H1 (cell line): ENCODE results near the gene AFG1L. TPM values are rescaled to one million over a fixed set of nuclear protein-coding genes. Genes with fewer than 3 reads are reported as not detected.

ENCODE experiments used
- CTCF ChIA-PET: fragments of 300-600 bp; sonication (Branson Sonifier 250); formaldehyde crosslinking; loops from one replicate; lab custom pipeline; 2021; ENCODE audit not compliant: partially characterized antibody; lab: Charles Lee
- POLR2A ChIA-PET: fragments of 300-600 bp; sonication (Branson Sonifier 250); formaldehyde crosslinking; loops from one replicate; lab custom pipeline; 2021; ENCODE audit warnings: inconsistent platforms; ENCODE audit not compliant: partially characterized antibody; lab: Charles Lee
- DNase-seq, 2 experiments: peaks; one replicate each; pipeline versions ENCODE4 v3.0.0 to v3.0.0-alpha.2; 2010 to 2022; ENCODE audit warnings: low spot score in 2 of 2, low read depth in 1 of 2, mixed read lengths in 1 of 2
- FAIRE-seq: peaks from 2 replicates; lab custom pipeline; 2011; peaks lifted over from hg19 to GRCh38; lab: Jason Lieb, UNC
- H2AFZ ChIP-seq: 2 replicates; pipeline ENCODE4 v1.8.1; 2012; ENCODE audit warnings: low read length, inconsistent platforms
- H2AK5ac ChIP-seq: 2 replicates; pipeline ENCODE4 v1.6.1; 2013; ENCODE audit warnings: low read depth, low read length
- H2BK120ac ChIP-seq: replicated peaks from 2 replicates; pipeline ENCODE3; 2013; ENCODE audit warnings: low read depth, low read length, inconsistent platforms
- H2BK12ac ChIP-seq: 2 replicates; pipeline ENCODE4 v1.6.1; 2013; ENCODE audit warnings: low read depth, low read length
- H2BK15ac ChIP-seq: 2 replicates; pipeline ENCODE4 v1.6.1; 2013; ENCODE audit warnings: low read length
- H2BK20ac ChIP-seq: 2 replicates; pipeline ENCODE4 v1.6.1; 2013; ENCODE audit warnings: low read length
- H2BK5ac ChIP-seq: 2 replicates; pipeline ENCODE4 v1.6.1; 2013; ENCODE audit warnings: low read depth, low read length
- H3K14ac ChIP-seq: 2 replicates; pipeline ENCODE4 v1.6.1; 2013; ENCODE audit warnings: inconsistent platforms; ENCODE audit not compliant: insufficient read length
- H3K18ac ChIP-seq: 2 replicates; pipeline ENCODE4 v1.6.1; 2013; ENCODE audit warnings: low read length; ENCODE audit errors: extremely low read depth
- H3K23ac ChIP-seq: 2 replicates; pipeline ENCODE4 v1.6.1; 2013; ENCODE audit warnings: inconsistent platforms; ENCODE audit not compliant: insufficient read length
- H3K23me2 ChIP-seq: 2 replicates; pipeline ENCODE4 v1.6.1; 2013; ENCODE audit warnings: low read depth, low read length
- H3K27ac ChIP-seq: 2 replicates; pipeline ENCODE4 v1.6.1; 2011; ENCODE audit warnings: low read depth, low read length, inconsistent platforms
- H3K27me3 ChIP-seq, 4 experiments: replicated peaks in 1 of 4; 1 replicate in 1 of 4; 2 replicates in 3 of 4; pipeline versions ENCODE4 v1.6.1 to v1.8.1; 2011 to 2013; ENCODE audit warnings: low read length in 3 of 4, mild to moderate bottlenecking in 3 of 4, inconsistent platforms in 2 of 4, mixed read lengths in 2 of 4, moderate library complexity in 1 of 4; ENCODE audit not compliant: control insufficient read depth in 3 of 4, insufficient read depth in 3 of 4; ENCODE audit errors: extremely low read depth in 1 of 4
- H3K36me3 ChIP-seq, 4 experiments: 2 replicates each; pipeline versions ENCODE4 v1.6.1 to v1.8.1; 2011 to 2013; ENCODE audit warnings: mild to moderate bottlenecking in 4 of 4, low read length in 3 of 4, moderate library complexity in 2 of 4, control low read depth in 1 of 4, inconsistent platforms in 1 of 4; ENCODE audit not compliant: insufficient read depth in 4 of 4, control insufficient read depth in 2 of 4
- H3K4ac ChIP-seq: replicated peaks from 2 replicates; pipeline ENCODE3; 2013; ENCODE audit warnings: low read length, low read depth, mixed read lengths, inconsistent platforms; ENCODE audit not compliant: insufficient read length
- H3K4me1 ChIP-seq, 4 experiments: replicated peaks in 1 of 4; 1 replicate in 1 of 4; 2 replicates in 3 of 4; pipeline versions ENCODE4 v1.6.1 to v1.8.1; 2011 to 2013; ENCODE audit warnings: low read length in 3 of 4, inconsistent platforms in 2 of 4, mixed read lengths in 1 of 4; ENCODE audit not compliant: insufficient read depth in 4 of 4, control insufficient read depth in 3 of 4
- H3K4me2 ChIP-seq, 2 experiments: 2 replicates each; pipeline versions ENCODE4 v1.6.1 to v1.8.1; 2011 to 2013; ENCODE audit warnings: low read depth in 2 of 2, low read length in 2 of 2, control low read depth in 1 of 2, inconsistent platforms in 1 of 2, mild to moderate bottlenecking in 1 of 2; ENCODE audit not compliant: insufficient read depth in 1 of 2
- H3K4me3 ChIP-seq, 4 experiments: fragments of 200-600, 300-600 bp in 1 of 4; sonication (generic), shearing (Covaris generic), sonication (Bioruptor Twin) in 1 of 4; 2 replicates each; pipeline versions ENCODE4 v1.5.1 to v1.8.1; 2011 to 2016; ENCODE audit warnings: low read length in 4 of 4, low read depth in 3 of 4, control low read depth in 2 of 4, inconsistent platforms in 2 of 4, mild to moderate bottlenecking in 2 of 4, mixed read lengths in 1 of 4, moderate library complexity in 1 of 4; ENCODE audit not compliant: insufficient read depth in 2 of 4; ENCODE audit errors: extremely low read depth in 1 of 4
- H3K56ac ChIP-seq: replicated peaks from 2 replicates; pipeline ENCODE3; 2013; ENCODE audit warnings: low read depth, mild to moderate bottlenecking, mixed read lengths, low read length, inconsistent platforms; ENCODE audit not compliant: insufficient read length
- H3K79me1 ChIP-seq: 2 replicates; pipeline ENCODE4 v1.6.1; 2013; ENCODE audit warnings: low read depth, low read length, control low read depth
- H3K79me2 ChIP-seq, 2 experiments: 2 replicates each; pipeline versions ENCODE4 v1.6.1 to v1.8.1; 2012 to 2013; ENCODE audit warnings: low read length in 2 of 2, mild to moderate bottlenecking in 2 of 2, inconsistent platforms in 1 of 2; ENCODE audit not compliant: insufficient read depth in 2 of 2, control insufficient read depth in 1 of 2
- H3K9ac ChIP-seq, 4 experiments: replicated peaks in 1 of 4; 1 replicate in 1 of 4; 2 replicates in 3 of 4; pipeline versions ENCODE4 v1.6.1 to v1.8.1; 2011 to 2013; ENCODE audit warnings: low read depth in 3 of 4, low read length in 3 of 4, control low read depth in 2 of 4, mild to moderate bottlenecking in 2 of 4, moderate library complexity in 2 of 4, inconsistent platforms in 1 of 4; ENCODE audit errors: extremely low read depth in 1 of 4
- H3K9me3 ChIP-seq, 2 experiments: 2 replicates each; pipeline versions ENCODE4 v1.6.1 to v1.8.1; 2012 to 2013; ENCODE audit warnings: mild to moderate bottlenecking in 2 of 2, moderate library complexity in 2 of 2, control low read depth in 1 of 2, inconsistent platforms in 1 of 2, low read depth in 1 of 2, low read length in 1 of 2, mixed read lengths in 1 of 2; ENCODE audit not compliant: insufficient read depth in 2 of 2
- H4K20me1 ChIP-seq, 2 experiments: replicated peaks in 1 of 2; 2 replicates each; pipeline versions ENCODE3 to v1.8.1; 2011 to 2013; ENCODE audit warnings: inconsistent platforms in 2 of 2, low read length in 2 of 2, mild to moderate bottlenecking in 1 of 2; ENCODE audit not compliant: insufficient read depth in 2 of 2, control insufficient read depth in 1 of 2
- H4K5ac ChIP-seq: 2 replicates; pipeline ENCODE4 v1.6.1; 2013; ENCODE audit warnings: low read length, low read depth, mixed read lengths, inconsistent platforms; ENCODE audit not compliant: insufficient read length
- H4K8ac ChIP-seq: 2 replicates; pipeline ENCODE4 v1.8.0; 2013; ENCODE audit warnings: mild to moderate bottlenecking, moderate library complexity, low read length, inconsistent platforms; ENCODE audit not compliant: insufficient read depth; ENCODE audit errors: extremely low read depth
- H4K91ac ChIP-seq: replicated peaks from 2 replicates; pipeline ENCODE3; 2013; ENCODE audit warnings: low read length, mixed read lengths, inconsistent platforms; ENCODE audit not compliant: insufficient read length
- ATF2 ChIP-seq: IDR thresholded peaks from 2 replicates; pipeline ENCODE4 v1.6.1; 2012; ENCODE audit warnings: low read length, inconsistent platforms
- CTCF ChIP-seq, 3 experiments: IDR thresholded peaks; 1 replicate in 2 of 3; 2 replicates in 1 of 3; pipeline versions ENCODE4 v1.5.1 to v1.6.1; 2011; ENCODE audit warnings: low read length in 3 of 3, mild to moderate bottlenecking in 3 of 3, inconsistent platforms in 2 of 3, low read depth in 1 of 3, moderate library complexity in 1 of 3; ENCODE audit not compliant: insufficient read depth in 1 of 3; ENCODE audit errors: control extremely low read depth in 1 of 3
- KDM1A ChIP-seq: fragments of 200-600, 300-600 bp; sonication (generic); IDR thresholded peaks from 2 replicates; pipeline ENCODE4 v1.7.1; 2016; ENCODE audit warnings: mild to moderate bottlenecking, low read length, borderline replicate concordance
- MAFK ChIP-seq: IDR thresholded peaks from 2 replicates; pipeline ENCODE4 v1.6.1; 2012; ENCODE audit warnings: low read depth, mild to moderate bottlenecking, improper control_type of control experiment, low read length
- RNF2 ChIP-seq: fragments of 200-900, 300-1000 bp; sonication (generic); IDR thresholded peaks from 2 replicates; pipeline ENCODE4 v1.7.1; 2016; ENCODE audit warnings: borderline replicate concordance, low read depth, mild to moderate bottlenecking, antibody characterized with exemption, low read length; ENCODE audit not compliant: poor library complexity, severe bottlenecking; ENCODE audit errors: missing control alignments
- SAP30 ChIP-seq: fragments of 300-600 bp; sonication (generic); IDR thresholded peaks from 2 replicates; pipeline ENCODE4 v1.7.1; 2012; ENCODE audit warnings: low read length, moderate library complexity, mild to moderate bottlenecking, inconsistent platforms; ENCODE audit not compliant: insufficient read depth, insufficient replicate concordance
- SIRT6 ChIP-seq: IDR thresholded peaks from one replicate; pipeline ENCODE4 v1.7.1; 2012; ENCODE audit warnings: low read length, inconsistent platforms
- SP4 ChIP-seq: IDR thresholded peaks from 2 replicates; pipeline ENCODE4 v1.6.1; 2012; ENCODE audit warnings: low read length, inconsistent platforms
- TAF7 ChIP-seq: optimal IDR thresholded peaks from 2 replicates; pipeline ENCODE3; 2011; ENCODE audit warnings: low read depth, mild to moderate bottlenecking, inconsistent platforms, low read length, moderate library complexity, borderline replicate concordance
- WGBS, 2 experiments: shearing (Covaris generic) in 1 of 2; methylation state at CpG; one replicate each; pipeline versions ENCODE4 v1.1.6 to v1.1.7; 2013 to 2015; ENCODE audit warnings: low lambda C conversion rate in 2 of 2, mixed read lengths in 2 of 2, inconsistent platforms in 1 of 2, low coverage in 1 of 2, missing lambda C conversion rate in 1 of 2; ENCODE audit not compliant: insufficient replicate concordance in 2 of 2, insufficient coverage in 1 of 2, insufficient read length in 1 of 2; ENCODE audit errors: extremely low coverage in 1 of 2, missing lambda C conversion rate in 1 of 2; 5-methylcytosine and 5-hydroxymethylcytosine counted together
- polyA plus RNA-seq, 7 experiments: library from polyadenylated mRNA; depleted of rRNA in 3 of 7; stranded (reverse) in 5 of 7; unstranded in 2 of 7; fragments of >200 nt in 5 of 7; fragments of 200-250 nt in 2 of 7; gene quantifications; 1 replicate in 5 of 7; 2 replicates in 1 of 7; 4 replicates in 1 of 7; pipeline versions ENCODE4 v1.2.1 to v1.2.3, GENCODE V29; 2011 to 2013; ENCODE audit warnings: missing spikeins in 2 of 7, mixed read lengths in 2 of 7
- total RNA-seq: library from RNA; stranded (reverse); fragmentation: NEBNext Ultra II Directional; extraction: Animal tissue kit (Norgen Biotek cat#: 25700); gene quantifications from 2 replicates; pipeline ENCODE4 v1.2.1, GENCODE V29; 2021

AFG1L gene
- total and polyA plus RNA-seq, 2 of the 8 experiments (the other 6 are each of a cell fraction or from before 2014, with no cell fraction given) = 0.98 to 5.7 TPM

- ChIA-PET CTCF (interaction anchor here (1.0 to 1.8 kb wide), 2 partner anchors 9 to 14 kb away, joined by 4 to 11 read pairs; no protein-coding TSS in a partner anchor), POLR2A (no interaction called here)
- Histone ChIP-seq H3K27ac (no peak overlapping the region), H3K36me3 (no peaks in the 10 kb centered on the region), H2BK12ac (no peak overlapping the region), H4K20me1 (no peaks in the 10 kb centered on the region), H3K79me1 (no peaks in the 10 kb centered on the region), H3K9ac (no peak overlapping the region), H3K23ac (no peak overlapping the region), H3K14ac (no peak overlapping the region), H3K4me3 (no peak overlapping the region), H3K9me3 (no peaks in the 10 kb centered on the region), H3K4ac (no peak overlapping the region), H4K91ac (no peak overlapping the region), H3K23me2 (no peaks in the 10 kb centered on the region), H3K4me1 (no peaks in the 10 kb centered on the region), H2BK15ac (no peak overlapping the region), H2BK120ac (no peak overlapping the region), H2AK5ac (no peak overlapping the region), H3K4me2 (no peak overlapping the region), H3K27me3 (no peaks in the 10 kb centered on the region), H3K79me2 (no peaks in the 10 kb centered on the region), H4K5ac (no peak overlapping the region), H3K56ac (no peak overlapping the region), H3K18ac (no peak overlapping the region), H2BK20ac (no peak overlapping the region), H2AFZ (no peak overlapping the region), H2BK5ac (no peak overlapping the region), H4K8ac (no peak overlapping the region)
- DNase-seq = no peak
- WGBS, 2 experiments = 92% methylated on average over 1 of the region's 1 CpG; no CpG with 5 or more reads in 1 of the 2 experiments
- no peak for FAIRE-seq
- TF ChIP-seq KDM1A (no peak), SAP30 (no peak), CTCF (IDR thresholded peaks at IDR 0.05; ENCODE audit: control extremely low read depth in 1 of 3, insufficient read depth in 1 of 3, low read depth in 1 of 3, low read length in 3 of 3) (no peak), SP4 (no peak), ATF2 (no peak), MAFK (no peak), SIRT6 (no peak), RNF2 (no peak), TAF7 (no peak)
Observed at GRCh38 chr6:108484016-108484415, 189.2 kb downstream of the AFG1L start.
